ENCODE results near the gene CREG1.

Gene CREG1

GRCh38 chr1:167511374-167511986 lies 42.1 kb downstream of the CREG1 start:
- TF ChIP-seq PAX5 (IDR thresholded peaks at IDR 0.05; ENCODE audit: insufficient read depth, low read length, severe bottlenecking) = no peak
- no peak for TF ChIP-seq TAF1 (IDR thresholded peaks at IDR 0.05; ENCODE audit: low read depth, low read length)
- no peak for TF ChIP-seq POLR2A (IDR thresholded peaks at IDR 0.05; ENCODE audit: low read depth, low read length)
- TF ChIP-seq POLR2AphosphoS5 (IDR thresholded peaks at IDR 0.05; ENCODE audit: low read depth, low read length) = no peak
- no peak for TF ChIP-seq SPI1 (IDR thresholded peaks at IDR 0.05; ENCODE audit: low read depth, low read length)
- no peak for TF ChIP-seq POU2F2 (IDR thresholded peaks at IDR 0.05; ENCODE audit: low read depth, low read length)
- no peak for FAIRE-seq

GRCh38 chr1:167510881-167511280 lies 42.7 kb downstream of the CREG1 start:
- no peak for FAIRE-seq
- no peak for DNase-seq (ENCODE audit: insufficient read length, low spot score)
- no peak for TF ChIP-seq POLR2A (IDR thresholded peaks at IDR 0.05; ENCODE audit: low read depth, low read length)
- TF ChIP-seq TAF1 (IDR thresholded peaks at IDR 0.05; ENCODE audit: low read depth, low read length) = no peak
- no peak for TF ChIP-seq POLR2AphosphoS5 (IDR thresholded peaks at IDR 0.05; ENCODE audit: low read depth, low read length)
- no peak for TF ChIP-seq POU2F2 (IDR thresholded peaks at IDR 0.05; ENCODE audit: low read depth, low read length)
- no peak for TF ChIP-seq SPI1 (IDR thresholded peaks at IDR 0.05; ENCODE audit: low read depth, low read length)
- no peak for TF ChIP-seq PAX5 (IDR thresholded peaks at IDR 0.05; ENCODE audit: insufficient read depth, low read length, severe bottlenecking)

More at GRCh38 chr1:167511374-167511986, 42.1 kb downstream of the CREG1 start:
- no peak for DNase-seq (ENCODE audit: insufficient read length, low spot score)

- DNase-seq (ENCODE audit: insufficient read length, low spot score) (no peak), FAIRE-seq (no peak)
- TF ChIP-seq POU2F2 (IDR thresholded peaks at IDR 0.05; ENCODE audit: low read depth, low read length) (no peak), POLR2AphosphoS5 (IDR thresholded peaks at IDR 0.05; ENCODE audit: low read depth, low read length) (no peak), PAX5 (IDR thresholded peaks at IDR 0.05; ENCODE audit: insufficient read depth, low read length, severe bottlenecking) (no peak), TAF1 (IDR thresholded peaks at IDR 0.05; ENCODE audit: low read depth, low read length) (no peak), SPI1 (IDR thresholded peaks at IDR 0.05; ENCODE audit: low read depth, low read length) (no peak), POLR2A (IDR thresholded peaks at IDR 0.05; ENCODE audit: low read depth, low read length) (no peak)
Measured at GRCh38 chr1:167510244-167510643, 43.3 kb downstream of the CREG1 start.

GRCh38 chr1:167509587-167509986 lies 44.0 kb downstream of the CREG1 start:
- no peak for TF ChIP-seq POLR2AphosphoS5 (IDR thresholded peaks at IDR 0.05; ENCODE audit: low read depth, low read length)
- TF ChIP-seq SPI1 (IDR thresholded peaks at IDR 0.05; ENCODE audit: low read depth, low read length) = no peak
- no peak for TF ChIP-seq POLR2A (IDR thresholded peaks at IDR 0.05; ENCODE audit: low read depth, low read length)
- TF ChIP-seq POU2F2 (IDR thresholded peaks at IDR 0.05; ENCODE audit: low read depth, low read length) = no peak
- no peak for TF ChIP-seq PAX5 (IDR thresholded peaks at IDR 0.05; ENCODE audit: insufficient read depth, low read length, severe bottlenecking)
- no peak for TF ChIP-seq TAF1 (IDR thresholded peaks at IDR 0.05; ENCODE audit: low read depth, low read length)
- FAIRE-seq (no peak), DNase-seq (ENCODE audit: insufficient read length, low spot score) (no peak)

GRCh38 chr1:167507719-167508118 lies 45.8 kb downstream of the CREG1 start:
- no peak for FAIRE-seq
- TF ChIP-seq POU2F2 (IDR thresholded peaks at IDR 0.05; ENCODE audit: low read depth, low read length) = no peak
- TF ChIP-seq SPI1 (IDR thresholded peaks at IDR 0.05; ENCODE audit: low read depth, low read length) = no peak
- TF ChIP-seq PAX5 (IDR thresholded peaks at IDR 0.05; ENCODE audit: insufficient read depth, low read length, severe bottlenecking) = no peak
- no peak for TF ChIP-seq POLR2AphosphoS5 (IDR thresholded peaks at IDR 0.05; ENCODE audit: low read depth, low read length)

GRCh38 chr1:167504467-167504827 lies 49.1 kb downstream of the CREG1 start:
- TF ChIP-seq POLR2A (IDR thresholded peaks at IDR 0.05; ENCODE audit: low read depth, low read length) = no peak
- no peak for TF ChIP-seq POU2F2 (IDR thresholded peaks at IDR 0.05; ENCODE audit: low read depth, low read length)
- TF ChIP-seq PAX5 (IDR thresholded peaks at IDR 0.05; ENCODE audit: insufficient read depth, low read length, severe bottlenecking) = no peak
- TF ChIP-seq SPI1 (IDR thresholded peaks at IDR 0.05; ENCODE audit: low read depth, low read length) = no peak
- TF ChIP-seq TAF1 (IDR thresholded peaks at IDR 0.05; ENCODE audit: low read depth, low read length) = no peak
- TF ChIP-seq POLR2AphosphoS5 (IDR thresholded peaks at IDR 0.05; ENCODE audit: low read depth, low read length) = no peak
- no peak for DNase-seq (ENCODE audit: insufficient read length, low spot score)
- FAIRE-seq = no peak

More at GRCh38 chr1:167507719-167508118, 45.8 kb downstream of the CREG1 start:
- no peak for DNase-seq (ENCODE audit: insufficient read length, low spot score)

GRCh38 chr1:167503626-167504466 lies 49.7 kb downstream of the CREG1 start:
- FAIRE-seq (no peak), DNase-seq (ENCODE audit: insufficient read length, low spot score) (no peak)
- TF ChIP-seq TAF1 (IDR thresholded peaks at IDR 0.05; ENCODE audit: low read depth, low read length) = no peak
- TF ChIP-seq POU2F2 (IDR thresholded peaks at IDR 0.05; ENCODE audit: low read depth, low read length) = no peak
- no peak for TF ChIP-seq PAX5 (IDR thresholded peaks at IDR 0.05; ENCODE audit: insufficient read depth, low read length, severe bottlenecking)
- TF ChIP-seq POLR2AphosphoS5 (IDR thresholded peaks at IDR 0.05; ENCODE audit: low read depth, low read length) = no peak

- TF ChIP-seq TAF1 (IDR thresholded peaks at IDR 0.05; ENCODE audit: low read depth, low read length) (no peak), POLR2A (IDR thresholded peaks at IDR 0.05; ENCODE audit: low read depth, low read length) (no peak), POU2F2 (IDR thresholded peaks at IDR 0.05; ENCODE audit: low read depth, low read length) (no peak), SPI1 (IDR thresholded peaks at IDR 0.05; ENCODE audit: low read depth, low read length) (no peak)
- FAIRE-seq (no peak), DNase-seq (ENCODE audit: insufficient read length, low spot score) (no peak)
Measured at GRCh38 chr1:167502719-167503462, 50.7 kb downstream of the CREG1 start.

GRCh38 chr1:167502192-167502551 lies 51.4 kb downstream of the CREG1 start:
- DNase-seq (ENCODE audit: insufficient read length, low spot score) (no peak), FAIRE-seq (no peak)
- TF ChIP-seq TAF1 (IDR thresholded peaks at IDR 0.05; ENCODE audit: low read depth, low read length) = no peak

All from GM12891 (cell line).